Left ventricle myocardium inferior (tissue), 1 donor: ENCODE data around the gene ADD3. TPM values are rescaled to one million over a fixed set of nuclear protein-coding genes. Genes with fewer than 3 reads are reported as not detected.

Source experiments
- DNase-seq: peaks from one replicate; pipeline ENCODE4 v3.0.0-alpha.2; 2020
- H3K27ac ChIP-seq: fragments of 200-600 bp; replicated peaks from 2 replicates; pipeline ENCODE4 v1.8.0; 2021
- H3K27me3 ChIP-seq: fragments of 200-600 bp; 2 replicates; pipeline ENCODE4 v1.8.0; 2021; ENCODE audit warnings: low read depth
- H3K36me3 ChIP-seq: fragments of 200-600 bp; 2 replicates; pipeline ENCODE4 v1.8.0; 2021
- H3K4me1 ChIP-seq: fragments of 200-600 bp; 2 replicates; pipeline ENCODE4 v1.8.0; 2021
- H3K4me3 ChIP-seq: fragments of 200-600 bp; 2 replicates; pipeline ENCODE4 v1.8.0; 2021; ENCODE audit warnings: mild to moderate bottlenecking, moderate library complexity
- H3K9me3 ChIP-seq: fragments of 200-600 bp; replicated peaks from 2 replicates; pipeline ENCODE4 v1.8.0; 2021
- intact Hi-C: fragments of 100-400 bp; cut with micrococcal nuclease; formaldehyde crosslinking; loops from one replicate; pipeline ENCODE4 v1.11.0; 2022
- total RNA-seq: library from RNA; stranded (reverse); fragmentation: NEBNext Ultra II Directional; extraction: Animal tissue kit (Norgen Biotek cat#: 25700); gene quantifications from one replicate; pipeline ENCODE4 v1.2.1, GENCODE V29; 2021
- TF ChIP-seq, protein P1 (sequence below): fragments of 200-600 bp; IDR thresholded peaks from 2 replicates; pipeline ENCODE4 v1.8.0; 2021; ENCODE audit warnings: antibody characterized with exemption, mild to moderate bottlenecking, borderline replicate concordance
- donor health status: DM: no; HTN: yes; CAD: no; lungs with severe emphysema.

ADD3 gene
- total RNA-seq, 1 donor from 2014 or later, result 113 TPM

DNA sequence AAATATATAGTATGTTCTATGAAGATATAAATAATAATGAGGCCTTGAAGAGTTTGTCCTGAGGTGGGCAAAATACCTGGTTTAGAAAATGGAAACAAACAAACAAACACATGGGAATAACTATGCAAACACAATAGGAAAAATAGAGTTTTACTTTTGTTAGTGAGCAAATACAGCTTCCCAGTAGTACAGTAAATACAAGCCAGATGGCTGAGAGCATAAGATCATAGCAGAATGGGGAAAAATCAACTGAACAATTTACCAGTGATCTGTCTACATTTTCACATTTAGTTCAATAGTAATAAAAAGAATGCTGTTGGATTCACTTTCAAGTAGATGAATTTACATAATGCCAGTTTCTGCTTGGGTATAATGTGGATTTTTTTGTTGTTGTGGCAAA is 45.1 kb downstream of the ADD3 start:
- intact Hi-C loops, result no loop called here
- DNase-seq, result no peak
- no peaks in the 10 kb centered on the region for H3K36me3 ChIP-seq
- no peaks in the 10 kb centered on the region for H3K27me3 ChIP-seq
- H3K4me3 ChIP-seq, result no peak overlapping the region
- no peak overlapping the region for H3K27ac ChIP-seq
- H3K4me1 ChIP-seq, result peaks cover 54% of the 10 kb centered on the region
- TF ChIP-seq, protein P1, sequence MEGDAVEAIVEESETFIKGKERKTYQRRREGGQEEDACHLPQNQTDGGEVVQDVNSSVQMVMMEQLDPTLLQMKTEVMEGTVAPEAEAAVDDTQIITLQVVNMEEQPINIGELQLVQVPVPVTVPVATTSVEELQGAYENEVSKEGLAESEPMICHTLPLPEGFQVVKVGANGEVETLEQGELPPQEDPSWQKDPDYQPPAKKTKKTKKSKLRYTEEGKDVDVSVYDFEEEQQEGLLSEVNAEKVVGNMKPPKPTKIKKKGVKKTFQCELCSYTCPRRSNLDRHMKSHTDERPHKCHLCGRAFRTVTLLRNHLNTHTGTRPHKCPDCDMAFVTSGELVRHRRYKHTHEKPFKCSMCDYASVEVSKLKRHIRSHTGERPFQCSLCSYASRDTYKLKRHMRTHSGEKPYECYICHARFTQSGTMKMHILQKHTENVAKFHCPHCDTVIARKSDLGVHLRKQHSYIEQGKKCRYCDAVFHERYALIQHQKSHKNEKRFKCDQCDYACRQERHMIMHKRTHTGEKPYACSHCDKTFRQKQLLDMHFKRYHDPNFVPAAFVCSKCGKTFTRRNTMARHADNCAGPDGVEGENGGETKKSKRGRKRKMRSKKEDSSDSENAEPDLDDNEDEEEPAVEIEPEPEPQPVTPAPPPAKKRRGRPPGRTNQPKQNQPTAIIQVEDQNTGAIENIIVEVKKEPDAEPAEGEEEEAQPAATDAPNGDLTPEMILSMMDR, result no peak
- H3K9me3 ChIP-seq, result peaks cover 11% of the 10 kb centered on the region

DNA sequence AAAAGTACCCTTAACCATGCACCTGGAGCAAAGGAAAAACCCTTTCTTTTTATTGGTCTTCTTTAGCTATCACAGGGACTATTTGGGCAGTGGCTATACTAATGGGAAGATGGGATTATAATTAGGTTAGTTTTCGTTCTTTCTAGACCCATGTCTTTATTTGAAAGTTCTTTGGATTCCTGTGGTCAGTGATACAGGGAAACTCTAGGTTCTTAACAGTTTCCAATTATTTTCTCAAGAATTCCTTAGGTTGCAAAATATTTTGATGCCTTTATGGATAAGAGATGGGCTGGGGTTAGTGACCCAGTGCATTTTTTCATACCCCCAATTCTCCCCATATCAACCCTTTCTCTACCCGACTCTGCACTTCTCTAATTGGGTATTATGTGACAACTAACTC is 49.0 kb downstream of the ADD3 start:
- Histone ChIP-seq H3K27ac (peak overlapping the region; percentile 68), H3K36me3 (no peaks in the 10 kb centered on the region), H3K9me3 (no peaks in the 10 kb centered on the region), H3K27me3 (no peaks in the 10 kb centered on the region), H3K4me3 (no peak overlapping the region), H3K4me1 (peaks cover 93% of the 10 kb centered on the region)
- DNase-seq, result no peak
- intact Hi-C loops, result no loop called here
- TF ChIP-seq, protein P1, result no peak

DNA sequence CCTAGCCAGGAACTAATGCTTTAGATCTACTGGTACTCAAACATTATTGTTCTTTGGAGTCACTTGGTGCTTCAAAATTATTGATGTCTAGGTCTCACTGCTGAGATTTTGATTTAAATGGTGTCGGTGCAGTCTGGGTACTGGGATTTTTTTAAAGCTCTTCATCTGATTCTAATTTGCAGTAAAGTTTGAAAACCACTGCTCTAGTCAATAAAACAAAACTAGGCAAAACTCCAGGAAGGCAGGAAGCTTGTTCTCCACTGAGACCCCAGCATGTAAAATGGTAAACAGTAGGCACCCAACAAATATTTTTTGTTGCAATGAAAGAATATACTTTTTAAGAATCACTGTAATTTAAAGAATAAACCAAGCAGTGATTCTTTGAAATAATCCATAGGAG is 49.7 kb downstream of the ADD3 start:
- Histone ChIP-seq H3K36me3 (no peaks in the 10 kb centered on the region), H3K27me3 (no peaks in the 10 kb centered on the region), H3K27ac (peak overlapping the region; percentile 68), H3K4me1 (peaks cover 90% of the 10 kb centered on the region), H3K4me3 (no peak overlapping the region), H3K9me3 (no peaks in the 10 kb centered on the region)
- intact Hi-C loops, result no loop called here
- no peak for DNase-seq
- TF ChIP-seq, protein P1, result no peak

DNA sequence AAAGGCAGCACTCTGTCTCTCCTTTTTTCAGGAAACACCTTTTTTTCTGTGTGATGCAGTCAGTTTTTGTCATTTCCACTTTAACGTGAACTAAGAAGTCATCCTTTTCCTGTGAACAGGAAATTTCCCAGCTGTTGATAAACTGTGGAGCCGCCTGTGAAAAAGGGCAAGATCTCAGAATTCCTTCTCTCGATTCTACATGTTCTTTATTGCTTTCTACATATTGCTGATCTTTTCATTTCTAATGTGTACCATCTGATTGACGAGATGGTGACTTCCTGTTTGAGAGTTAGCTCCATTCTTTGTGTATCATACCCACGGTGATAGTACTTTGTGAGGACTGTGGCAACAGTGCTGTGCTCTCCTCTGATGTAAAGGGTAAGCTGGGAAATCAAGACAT is 50.4 kb downstream of the ADD3 start:
- intact Hi-C loops, result no loop called here
- DNase-seq, result no peak
- Histone ChIP-seq H3K27me3 (no peaks in the 10 kb centered on the region), H3K36me3 (no peaks in the 10 kb centered on the region), H3K27ac (peak overlapping the region; percentile 68), H3K4me3 (peak overlapping the region; percentile 20), H3K4me1 (peaks cover 90% of the 10 kb centered on the region), H3K9me3 (no peaks in the 10 kb centered on the region)
- TF ChIP-seq, protein P1, result no peak

DNA sequence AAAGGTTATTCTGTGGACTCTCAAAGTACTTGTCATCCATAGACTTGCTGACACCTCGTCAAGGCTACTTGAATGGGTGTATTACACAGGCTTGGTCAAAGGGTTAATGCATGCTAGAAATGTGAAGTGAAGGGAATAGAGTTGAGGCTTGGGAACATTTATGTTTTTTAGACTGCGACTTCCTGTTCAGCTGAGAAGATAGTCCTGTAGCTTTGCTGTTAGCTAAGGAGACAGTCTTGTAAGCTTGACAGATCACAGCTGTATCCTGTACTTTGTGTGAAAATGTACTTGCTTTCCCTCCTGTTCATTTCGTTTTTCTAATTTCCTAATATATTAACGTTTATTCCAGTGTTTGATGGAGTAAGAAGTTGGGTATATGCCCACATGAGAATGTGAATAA is 52.1 kb downstream of the ADD3 start:
- H3K36me3 ChIP-seq, result no peaks in the 10 kb centered on the region
- DNase-seq, result no peak
- TF ChIP-seq, protein P1, result no peak
- H3K4me3 ChIP-seq, result no peak overlapping the region
- intact Hi-C loops, result no loop called here
- H3K27me3 ChIP-seq, result no peaks in the 10 kb centered on the region
- peak overlapping the region; percentile 68 for H3K27ac ChIP-seq
- peaks cover 96% of the 10 kb centered on the region for H3K4me1 ChIP-seq
- H3K9me3 ChIP-seq, result no peaks in the 10 kb centered on the region

DNA sequence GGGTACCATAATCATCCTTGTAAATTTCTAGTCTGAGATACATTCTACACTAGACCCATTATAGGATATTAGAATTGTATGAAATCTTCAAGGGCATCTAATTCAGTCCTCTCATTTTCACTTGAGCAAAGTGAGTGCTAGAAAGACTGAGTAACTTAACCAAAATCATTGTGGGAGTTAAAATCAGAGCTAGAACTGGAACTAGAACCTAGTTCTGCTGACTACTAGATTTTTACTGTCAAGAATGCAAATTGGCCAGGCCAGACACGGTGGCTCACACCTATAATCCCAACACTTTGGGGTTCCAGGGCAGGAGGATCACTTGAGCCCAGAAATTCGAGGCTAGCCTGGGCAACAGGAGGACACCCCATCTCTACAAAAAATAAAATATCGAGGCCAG is 53.9 kb downstream of the ADD3 start:
- DNase-seq, result no peak
- Histone ChIP-seq H3K36me3 (no peaks in the 10 kb centered on the region), H3K27me3 (no peaks in the 10 kb centered on the region), H3K27ac (peak overlapping the region; percentile 22), H3K4me1 (peaks cover 95% of the 10 kb centered on the region), H3K9me3 (no peaks in the 10 kb centered on the region), H3K4me3 (no peak overlapping the region)
- TF ChIP-seq, protein P1, result no peak
- intact Hi-C loops, result no loop called here
